ENCODE results near the gene RAD51B. TPM values are rescaled to one million over a fixed set of nuclear protein-coding genes. Genes with fewer than 3 reads are reported as not detected.

RAD51B gene
- total RNA-seq, 5 donors from 2014 or later (not counting 1 experiment from before 2014, with no cell fraction given) = 25.4 to 47.9 (median 30.0) TPM

- ATAC-seq (replicated peaks in 1 of 4) (peak; percentile 82 to 86 (median 83)), DNase-seq (peak in 32 of 35 experiments; percentile 3 to 69 (median 20))
- H3K36me3 Mint-ChIP-seq = no peaks in the 10 kb centered on the region
- Histone ChIP-seq H3K4me1 (ENCODE audit: control insufficient read depth in 1 of 2, extremely low read depth in 1 of 2, insufficient read depth in 2 of 2, low read length in 2 of 2) (peaks cover 21 to 32% of the 10 kb centered on the region in 2 experiments), H3K36me3 (ENCODE audit: control insufficient read depth in 2 of 2, extremely low read depth in 1 of 2, insufficient read depth in 1 of 2, low read length in 1 of 2) (no peaks in the 10 kb centered on the region), H3K9me3 (no peaks in the 10 kb centered on the region), H3K27ac (ENCODE audit: low read length) (peak overlapping the region; percentile 81), H3K27me3 (replicated peaks in 1 of 2; ENCODE audit: control insufficient read depth in 2 of 2, extremely low read depth in 1 of 2, insufficient read depth in 2 of 2, low read length in 1 of 2) (no peaks in the 10 kb centered on the region), H3K4me3 (ENCODE audit: control insufficient read depth in 1 of 2, extremely low read depth in 1 of 2, low read length in 1 of 2) (peak overlapping the region; percentile 25 to 30)
- ChIA-PET POLR2A (no interaction called here), CTCF (interaction anchor here (0.6 to 1.3 kb wide), 3 partner anchors 589 to 638 kb away, joined by 3 to 5 read pairs (median 4); no protein-coding TSS in a partner anchor)
- H3K4me1 Mint-ChIP-seq = peaks cover 45 to 63% (median 54%) of the 10 kb centered on the region in 3 donors
- H3K27me3 Mint-ChIP-seq = no peaks in the 10 kb centered on the region
- 0% methylated on average over 1 of the region's 5 CpGs for WGBS (ENCODE audit: insufficient coverage)
- no peaks in the 10 kb centered on the region for H3K9me3 Mint-ChIP-seq
- peak overlapping the region; percentile 93 to 95 for H3K27ac Mint-ChIP-seq
- peak overlapping the region; percentile 78 to 81 (median 78) for H3K4me3 Mint-ChIP-seq
These were observed 391.2 kb downstream of the RAD51B start for GRCh38 chr14:68210729-68211299.

GRCh38 chr14:68211421-68211820, 391.8 kb downstream of the RAD51B start:
- H3K36me3 Mint-ChIP-seq = no peaks in the 10 kb centered on the region
- H3K27ac Mint-ChIP-seq = peak overlapping the region; percentile 93 to 95
- POLR2A ChIA-PET = no interaction called here
- H3K4me3 ChIP-seq (ENCODE audit: control insufficient read depth in 1 of 2, extremely low read depth in 1 of 2, low read length in 1 of 2) = no peak overlapping the region
- H3K27me3 Mint-ChIP-seq = no peaks in the 10 kb centered on the region
- no peaks in the 10 kb centered on the region for H3K27me3 ChIP-seq (replicated peaks in 1 of 2; ENCODE audit: control insufficient read depth in 2 of 2, extremely low read depth in 1 of 2, insufficient read depth in 2 of 2, low read length in 1 of 2)
- H3K4me1 Mint-ChIP-seq = peaks cover 45 to 63% (median 54%) of the 10 kb centered on the region in 3 donors
- ATAC-seq (replicated peaks in 1 of 4) = no peak
- DNase-seq = no peak
- H3K9me3 ChIP-seq = no peaks in the 10 kb centered on the region
- peak overlapping the region in 2 of 3 donors; percentile 78 to 81 for H3K4me3 Mint-ChIP-seq
- peak overlapping the region; percentile 81 for H3K27ac ChIP-seq (ENCODE audit: low read length)
- WGBS (ENCODE audit: insufficient coverage) = 88% methylated on average over 2 of the region's 2 CpGs
- peaks cover 21 to 32% of the 10 kb centered on the region in 2 experiments for H3K4me1 ChIP-seq (ENCODE audit: control insufficient read depth in 1 of 2, extremely low read depth in 1 of 2, insufficient read depth in 2 of 2, low read length in 2 of 2)
- CTCF ChIA-PET = interaction anchor here (0.6 to 1.3 kb wide), 2 partner anchors 606 to 638 kb away, joined by 4 to 5 read pairs; no protein-coding TSS in a partner anchor
- no peaks in the 10 kb centered on the region for H3K36me3 ChIP-seq (ENCODE audit: control insufficient read depth in 2 of 2, extremely low read depth in 1 of 2, insufficient read depth in 1 of 2, low read length in 1 of 2)
- no peaks in the 10 kb centered on the region for H3K9me3 Mint-ChIP-seq

- Mint-ChIP-seq H3K27me3 (no peaks in the 10 kb centered on the region), H3K36me3 (no peaks in the 10 kb centered on the region), H3K4me1 (peaks cover 45 to 63% (median 54%) of the 10 kb centered on the region in 3 donors), H3K9me3 (no peaks in the 10 kb centered on the region), H3K27ac (peak overlapping the region in 1 of 2 donors; percentile 95), H3K4me3 (no peak overlapping the region)
- Histone ChIP-seq H3K36me3 (ENCODE audit: control insufficient read depth in 2 of 2, extremely low read depth in 1 of 2, insufficient read depth in 1 of 2, low read length in 1 of 2) (no peaks in the 10 kb centered on the region), H3K4me3 (ENCODE audit: control insufficient read depth in 1 of 2, extremely low read depth in 1 of 2, low read length in 1 of 2) (no peak overlapping the region), H3K27me3 (replicated peaks in 1 of 2; ENCODE audit: control insufficient read depth in 2 of 2, extremely low read depth in 1 of 2, insufficient read depth in 2 of 2, low read length in 1 of 2) (no peaks in the 10 kb centered on the region), H3K4me1 (ENCODE audit: control insufficient read depth in 1 of 2, extremely low read depth in 1 of 2, insufficient read depth in 2 of 2, low read length in 2 of 2) (peaks cover 21 to 32% of the 10 kb centered on the region in 2 experiments), H3K27ac (ENCODE audit: low read length) (no peak overlapping the region), H3K9me3 (no peaks in the 10 kb centered on the region)
- POLR2A ChIA-PET = no interaction called here
- no peak for DNase-seq
- WGBS (ENCODE audit: insufficient coverage) = 100% methylated on average over 2 of the region's 2 CpGs
- ATAC-seq (replicated peaks in 1 of 4) = no peak
- CTCF ChIA-PET = interaction anchor here in 1 of 2 donors (0.6 kb wide), 1 partner anchor 632 kb away, joined by 3 read pairs; no protein-coding TSS in a partner anchor
These were observed 392.3 kb downstream of the RAD51B start for GRCh38 chr14:68211886-68212285.

- Mint-ChIP-seq H3K27me3 (no peaks in the 10 kb centered on the region), H3K9me3 (no peaks in the 10 kb centered on the region), H3K4me3 (no peak overlapping the region), H3K27ac (no peak overlapping the region), H3K36me3 (no peaks in the 10 kb centered on the region), H3K4me1 (peaks cover 42 to 61% (median 53%) of the 10 kb centered on the region in 3 donors)
- no peak for ATAC-seq (replicated peaks in 1 of 4)
- Histone ChIP-seq H3K9me3 (no peaks in the 10 kb centered on the region), H3K36me3 (ENCODE audit: control insufficient read depth in 2 of 2, extremely low read depth in 1 of 2, insufficient read depth in 1 of 2, low read length in 1 of 2) (no peaks in the 10 kb centered on the region), H3K27ac (ENCODE audit: low read length) (no peak overlapping the region), H3K27me3 (replicated peaks in 1 of 2; ENCODE audit: control insufficient read depth in 2 of 2, extremely low read depth in 1 of 2, insufficient read depth in 2 of 2, low read length in 1 of 2) (no peaks in the 10 kb centered on the region), H3K4me3 (ENCODE audit: control insufficient read depth in 1 of 2, extremely low read depth in 1 of 2, low read length in 1 of 2) (no peak overlapping the region), H3K4me1 (ENCODE audit: control insufficient read depth in 1 of 2, extremely low read depth in 1 of 2, insufficient read depth in 2 of 2, low read length in 2 of 2) (peaks cover 21 to 32% of the 10 kb centered on the region in 2 experiments)
- no peak for DNase-seq
- POLR2A ChIA-PET = interaction anchor here in 1 of 2 donors (0.8 kb wide), 1 partner anchor 77 kb away, joined by 3 read pairs; no protein-coding TSS in a partner anchor
- CTCF ChIA-PET = interaction anchor here (0.6 to 1.0 kb wide), 4 partner anchors 8 to 632 kb away, joined by 3 to 4 read pairs (median 3); no protein-coding TSS in a partner anchor
These were observed 392.8 kb downstream of the RAD51B start for GRCh38 chr14:68212361-68212760.

- Mint-ChIP-seq H3K36me3 (peaks cover 3% of the 10 kb centered on the region), H3K4me1 (peaks cover 24 to 43% (median 37%) of the 10 kb centered on the region in 3 donors), H3K4me3 (no peak overlapping the region), H3K9me3 (no peaks in the 10 kb centered on the region), H3K27me3 (no peaks in the 10 kb centered on the region), H3K27ac (peak overlapping the region in 1 of 2 donors; percentile 25)
- CTCF ChIA-PET = no interaction called here
- ATAC-seq (replicated peaks in 1 of 4) (no peak), DNase-seq (no peak)
- POLR2A ChIA-PET = no interaction called here
- H3K4me3 ChIP-seq (ENCODE audit: control insufficient read depth in 1 of 2, extremely low read depth in 1 of 2, low read length in 1 of 2) = no peak overlapping the region
- no peaks in the 10 kb centered on the region for H3K27me3 ChIP-seq (replicated peaks in 1 of 2; ENCODE audit: control insufficient read depth in 2 of 2, extremely low read depth in 1 of 2, insufficient read depth in 2 of 2, low read length in 1 of 2)
- no CpG with 5 or more reads among the region's 4 CpGs for WGBS (ENCODE audit: insufficient coverage)
- H3K36me3 ChIP-seq (ENCODE audit: control insufficient read depth in 2 of 2, extremely low read depth in 1 of 2, insufficient read depth in 1 of 2, low read length in 1 of 2) = no peaks in the 10 kb centered on the region
- H3K27ac ChIP-seq (ENCODE audit: low read length) = no peak overlapping the region
- H3K4me1 ChIP-seq (ENCODE audit: control insufficient read depth in 1 of 2, extremely low read depth in 1 of 2, insufficient read depth in 2 of 2, low read length in 2 of 2) = peaks cover 14 to 19% of the 10 kb centered on the region in 2 experiments
- no peaks in the 10 kb centered on the region for H3K9me3 ChIP-seq
These were observed 394.9 kb downstream of the RAD51B start for GRCh38 chr14:68214431-68214830.

- H3K4me3 ChIP-seq (ENCODE audit: control insufficient read depth in 1 of 2, extremely low read depth in 1 of 2, low read length in 1 of 2) = no peak overlapping the region
- H3K27me3 ChIP-seq (replicated peaks in 1 of 2; ENCODE audit: control insufficient read depth in 2 of 2, extremely low read depth in 1 of 2, insufficient read depth in 2 of 2, low read length in 1 of 2) = no peaks in the 10 kb centered on the region
- 100% methylated on average over 1 of the region's 2 CpGs for WGBS (ENCODE audit: insufficient coverage)
- H3K27me3 Mint-ChIP-seq = no peaks in the 10 kb centered on the region
- peaks cover 5 to 10% of the 10 kb centered on the region in 2 experiments for H3K4me1 ChIP-seq (ENCODE audit: control insufficient read depth in 1 of 2, extremely low read depth in 1 of 2, insufficient read depth in 2 of 2, low read length in 2 of 2)
- ATAC-seq (replicated peaks in 1 of 4) = no peak
- H3K36me3 ChIP-seq (ENCODE audit: control insufficient read depth in 2 of 2, extremely low read depth in 1 of 2, insufficient read depth in 1 of 2, low read length in 1 of 2) = no peaks in the 10 kb centered on the region
- CTCF ChIA-PET = no interaction called here
- H3K27ac ChIP-seq (ENCODE audit: low read length) = no peak overlapping the region
- H3K9me3 Mint-ChIP-seq = no peaks in the 10 kb centered on the region
- POLR2A ChIA-PET = no interaction called here
- peaks cover 3% of the 10 kb centered on the region for H3K36me3 Mint-ChIP-seq
- H3K27ac Mint-ChIP-seq = no peak overlapping the region
- no peaks in the 10 kb centered on the region for H3K9me3 ChIP-seq
- DNase-seq = no peak
- H3K4me1 Mint-ChIP-seq = peaks cover 14 to 32% (median 25%) of the 10 kb centered on the region in 3 donors
- H3K4me3 Mint-ChIP-seq = no peak overlapping the region
These were observed 396.1 kb downstream of the RAD51B start for GRCh38 chr14:68215629-68216028.
